Urinary bladder (tissue), 4 donors: ENCODE measurements around the gene ROBO1. TPM values are rescaled to one million over a fixed set of nuclear protein-coding genes. Genes with fewer than 3 reads are reported as not detected.

Experiments used
- DNase-seq: peaks from one replicate; pipeline ENCODE4 v3.0.0-alpha.2; 2015; ENCODE audit errors: extremely low spot score
- H3K27ac ChIP-seq: one replicate; pipeline ENCODE4 v1.5.1; 2013; ENCODE audit warnings: low read depth, mild to moderate bottlenecking, moderate library complexity
- H3K36me3 ChIP-seq: one replicate; pipeline ENCODE4 v1.6.1; 2013; ENCODE audit warnings: mild to moderate bottlenecking, moderate library complexity; ENCODE audit not compliant: insufficient read depth
- H3K4me1 ChIP-seq: one replicate; pipeline ENCODE4 v1.6.1; 2013; ENCODE audit warnings: mild to moderate bottlenecking, moderate library complexity; ENCODE audit not compliant: insufficient read depth
- H3K4me3 ChIP-seq: one replicate; pipeline ENCODE4 v1.5.1; 2013; ENCODE audit warnings: low read depth, low read length
- WGBS: extraction: QIAGEN DNeasy Blood & Tissue Kit; methylation state at CpG from one replicate; pipeline ENCODE4 v1.1.7; 2013; 5-methylcytosine and 5-hydroxymethylcytosine counted together
- polyA plus RNA-seq: library from polyadenylated mRNA; stranded (reverse); fragments of 200-250 nt; gene quantifications from one replicate; pipeline ENCODE4 v1.2.3, GENCODE V29; 2013
- total RNA-seq: library from RNA; depleted of rRNA; stranded (reverse); fragments of >200 nt; gene quantifications from one replicate; pipeline ENCODE4 v1.2.3, GENCODE V29; 2014
- donor health status: healthy with polysubstance abuse.
- donor health status: healthy.

The ROBO1 gene
- total and polyA plus RNA-seq, 2 donors, result 14.0 to 67.0 TPM

- Histone ChIP-seq H3K27ac (no peak overlapping the region), H3K4me3 (no peak overlapping the region), H3K36me3 (no peaks in the 10 kb centered on the region), H3K4me1 (no peaks in the 10 kb centered on the region)
- DNase-seq, result no peak
- WGBS, result 94% methylated on average over 4 of the region's 4 CpGs
These were observed 929.4 kb downstream of the ROBO1 start for GRCh38 chr3:78838362-78838761.

DNA sequence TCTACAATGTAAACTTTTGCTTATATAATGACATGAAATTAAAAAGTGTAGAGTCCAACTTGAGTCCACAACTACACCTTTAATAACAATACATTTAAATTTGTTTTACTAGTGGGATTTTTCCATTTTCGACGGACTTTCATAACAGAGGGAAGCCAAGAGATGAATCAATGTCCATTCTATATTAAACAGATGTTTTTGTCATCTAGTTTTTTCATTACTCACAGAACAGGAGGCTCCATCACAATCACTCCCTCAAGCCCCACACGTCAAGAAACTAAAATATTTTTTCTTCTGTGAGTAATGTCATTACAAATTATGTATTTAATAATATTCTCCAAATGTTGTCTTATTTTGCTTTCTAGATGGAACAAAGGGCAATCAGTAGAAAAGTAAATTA, 932.9 kb downstream of the ROBO1 start:
- H3K27ac ChIP-seq, result no peak overlapping the region
- no peaks in the 10 kb centered on the region for H3K36me3 ChIP-seq
- H3K4me3 ChIP-seq, result no peak overlapping the region
- no peaks in the 10 kb centered on the region for H3K4me1 ChIP-seq
- 74% methylated on average over 3 of the region's 3 CpGs for WGBS
- no peak for DNase-seq

DNA sequence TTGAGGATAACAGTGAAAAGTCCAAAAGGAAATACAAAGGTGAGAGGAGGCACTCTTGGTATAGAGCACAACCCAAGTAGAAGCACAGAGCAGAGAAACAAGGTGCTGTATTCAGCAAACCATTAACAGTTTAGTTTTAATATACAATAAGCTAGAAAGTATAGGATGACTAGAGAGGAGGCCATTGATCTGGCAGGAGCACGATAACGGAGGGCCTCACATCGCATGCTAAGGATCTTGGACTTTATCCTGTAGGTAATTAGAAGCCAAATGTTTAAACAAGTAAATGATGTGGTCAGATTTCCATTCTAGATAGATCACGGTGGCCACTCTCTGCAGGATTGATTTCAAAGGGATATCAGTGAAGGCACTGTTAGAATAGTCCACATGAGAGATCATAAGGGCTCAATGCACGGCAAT, 935.0 kb downstream of the ROBO1 start:
- 95% methylated on average over 5 of the region's 5 CpGs for WGBS

DNA sequence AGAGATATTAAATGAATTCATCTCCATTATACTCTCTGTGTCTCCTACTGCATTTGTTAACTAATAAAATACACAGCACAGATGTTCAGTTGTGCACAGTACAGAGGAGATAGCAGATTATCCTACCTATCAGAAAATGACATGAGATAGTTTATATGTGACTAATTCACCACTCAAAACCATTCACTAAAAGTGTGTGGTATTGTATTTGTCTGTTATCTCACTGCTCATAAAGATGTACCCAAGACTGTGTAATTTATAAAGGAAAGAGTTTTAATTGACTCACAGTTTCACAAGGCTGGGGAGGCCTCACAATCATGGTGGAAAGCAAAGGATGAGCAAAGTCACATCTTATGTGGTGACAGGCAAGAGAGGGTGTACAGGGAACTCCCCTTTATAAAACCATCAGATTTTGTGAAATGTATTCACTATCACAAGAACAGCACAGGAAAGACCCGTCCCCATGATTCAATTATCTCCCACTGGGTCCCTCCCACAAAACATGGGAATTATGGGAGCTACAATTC, 936.3 kb downstream of the ROBO1 start:
- WGBS, result 77% methylated on average over 1 of the region's 1 CpG
- H3K36me3 ChIP-seq, result no peaks in the 10 kb centered on the region
- H3K4me3 ChIP-seq, result no peak overlapping the region
- no peaks in the 10 kb centered on the region for H3K4me1 ChIP-seq
- no peak overlapping the region for H3K27ac ChIP-seq
- DNase-seq, result no peak

More for the DNA sequence above, 935.0 kb downstream of the ROBO1 start:
- H3K27ac ChIP-seq, result no peak overlapping the region
- H3K36me3 ChIP-seq, result no peaks in the 10 kb centered on the region
- no peak overlapping the region for H3K4me3 ChIP-seq
- no peak for DNase-seq
- no peaks in the 10 kb centered on the region for H3K4me1 ChIP-seq

DNA sequence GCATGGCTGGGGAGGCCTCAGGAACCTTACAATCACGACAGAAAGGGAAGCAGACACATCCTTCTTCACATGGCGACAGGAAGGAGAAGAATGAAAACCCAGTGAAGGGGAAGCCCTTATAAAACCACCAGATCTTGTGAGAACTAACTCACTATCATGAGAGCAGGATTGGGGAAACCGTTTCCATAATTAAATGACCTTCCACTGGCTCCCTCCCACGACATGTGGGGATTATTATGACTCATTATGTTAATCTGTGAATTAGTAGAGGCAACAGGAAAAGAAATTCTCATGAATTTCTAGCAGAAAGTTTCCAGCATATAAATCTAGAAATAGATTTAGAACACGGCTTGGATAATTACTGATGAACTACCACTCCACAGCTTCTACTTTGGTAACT, 937.3 kb downstream of the ROBO1 start:
- no peaks in the 10 kb centered on the region for H3K36me3 ChIP-seq
- H3K4me1 ChIP-seq, result no peaks in the 10 kb centered on the region
- no peak for DNase-seq
- no peak overlapping the region for H3K4me3 ChIP-seq
- WGBS, result 71% methylated on average over 5 of the region's 5 CpGs
- no peak overlapping the region for H3K27ac ChIP-seq

- Histone ChIP-seq H3K36me3 (no peaks in the 10 kb centered on the region), H3K4me1 (no peaks in the 10 kb centered on the region), H3K4me3 (no peak overlapping the region), H3K27ac (no peak overlapping the region)
- WGBS, result 85% methylated on average over 4 of the region's 4 CpGs
- DNase-seq, result no peak
These were observed 940.2 kb downstream of the ROBO1 start for GRCh38 chr3:78827618-78828017.

- Histone ChIP-seq H3K36me3 (no peaks in the 10 kb centered on the region), H3K4me1 (no peaks in the 10 kb centered on the region), H3K4me3 (no peak overlapping the region), H3K27ac (no peak overlapping the region)
- no peak for DNase-seq
These were observed 942.0 kb downstream of the ROBO1 start for GRCh38 chr3:78825858-78826215.

GRCh38 chr3:78825118-78825857, 942.5 kb downstream of the ROBO1 start:
- Histone ChIP-seq H3K4me1 (no peaks in the 10 kb centered on the region), H3K27ac (no peak overlapping the region), H3K36me3 (no peaks in the 10 kb centered on the region), H3K4me3 (no peak overlapping the region)
- no peak for DNase-seq
- WGBS, result 74% methylated on average over 5 of the region's 5 CpGs

- no peaks in the 10 kb centered on the region for H3K36me3 ChIP-seq
- no peaks in the 10 kb centered on the region for H3K4me1 ChIP-seq
- H3K27ac ChIP-seq, result no peak overlapping the region
- H3K4me3 ChIP-seq, result no peak overlapping the region
- no peak for DNase-seq
- WGBS, result 88% methylated on average over 1 of the region's 1 CpG
These were observed 943.9 kb downstream of the ROBO1 start for GRCh38 chr3:78823859-78824258.

DNA sequence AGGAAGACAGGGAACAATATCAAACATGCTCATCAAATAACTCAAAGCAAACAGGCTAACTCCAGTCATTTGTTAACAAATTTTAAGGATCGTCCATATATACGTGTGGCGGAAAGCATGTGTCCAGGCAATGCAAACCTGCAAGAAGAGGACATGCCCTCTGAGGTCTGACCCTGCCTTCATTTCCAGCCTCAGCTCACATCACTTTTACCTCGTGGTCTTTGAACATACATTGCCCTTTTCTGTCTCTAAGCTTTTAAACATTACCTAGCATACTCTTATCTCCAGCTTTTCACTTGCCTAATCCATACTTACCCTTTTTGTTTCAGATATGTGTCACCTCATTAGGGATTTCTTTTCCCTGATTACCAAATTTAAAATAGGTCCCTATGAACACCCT, 944.4 kb downstream of the ROBO1 start:
- Histone ChIP-seq H3K36me3 (no peaks in the 10 kb centered on the region), H3K4me3 (no peak overlapping the region), H3K4me1 (no peaks in the 10 kb centered on the region), H3K27ac (no peak overlapping the region)
- no peak for DNase-seq
- 88% methylated on average over 4 of the region's 4 CpGs for WGBS

- no peaks in the 10 kb centered on the region for H3K4me1 ChIP-seq
- no peak overlapping the region for H3K4me3 ChIP-seq
- DNase-seq, result no peak
- H3K27ac ChIP-seq, result no peak overlapping the region
- no peaks in the 10 kb centered on the region for H3K36me3 ChIP-seq
These were observed 945.1 kb downstream of the ROBO1 start for GRCh38 chr3:78822726-78823125.

- 44% methylated on average over 1 of the region's 1 CpG for WGBS
- Histone ChIP-seq H3K27ac (no peak overlapping the region), H3K4me3 (no peak overlapping the region), H3K36me3 (no peaks in the 10 kb centered on the region), H3K4me1 (no peaks in the 10 kb centered on the region)
- no peak for DNase-seq
These were observed 947.3 kb downstream of the ROBO1 start for GRCh38 chr3:78820542-78820941.

- DNase-seq, result no peak
- Histone ChIP-seq H3K4me3 (no peak overlapping the region), H3K36me3 (no peaks in the 10 kb centered on the region), H3K4me1 (no peaks in the 10 kb centered on the region), H3K27ac (no peak overlapping the region)
- 97% methylated on average over 19 of the region's 19 CpGs for WGBS
These were observed 949.4 kb downstream of the ROBO1 start for GRCh38 chr3:78818161-78818985.

DNA sequence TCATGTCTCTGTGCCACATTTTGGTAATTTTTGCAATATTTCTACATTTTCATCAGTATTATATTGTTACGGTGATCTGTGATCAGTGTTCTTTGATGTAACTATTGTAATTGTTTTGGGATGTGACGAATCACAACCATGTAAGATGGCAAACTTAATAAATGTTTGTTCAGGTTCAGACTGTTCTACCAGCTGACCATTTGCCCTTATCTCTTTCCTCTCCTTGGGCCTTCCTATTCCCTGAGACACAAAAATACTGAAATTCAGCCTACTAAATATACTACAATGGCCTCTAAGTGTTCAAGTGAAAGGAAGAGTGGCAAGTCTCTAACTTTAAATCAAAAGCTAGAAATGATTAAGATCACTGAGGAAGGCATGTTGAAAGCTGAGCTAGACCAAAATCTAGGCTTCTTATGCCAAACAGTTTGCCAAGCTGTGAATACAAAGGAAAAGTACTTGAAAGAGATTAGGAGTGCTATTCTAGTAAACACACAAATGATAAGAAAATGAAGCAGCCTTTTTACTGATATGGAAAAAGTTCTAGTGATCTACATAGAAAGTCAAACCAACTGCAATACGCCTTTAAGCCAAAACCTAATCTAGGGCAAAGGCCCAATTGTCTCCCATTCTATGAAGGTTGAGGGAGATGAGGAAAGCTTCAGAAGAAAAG, 952.8 kb downstream of the ROBO1 start:
- WGBS, result 95% methylated on average over 3 of the region's 3 CpGs
- no peak overlapping the region for H3K27ac ChIP-seq
- no peaks in the 10 kb centered on the region for H3K4me1 ChIP-seq
- H3K36me3 ChIP-seq, result no peaks in the 10 kb centered on the region
- DNase-seq, result no peak
- H3K4me3 ChIP-seq, result no peak overlapping the region
